Ishikawa (cell line): ENCODE results near the gene BCAN.

Source experiments
- CEBPB ChIP-seq: IDR thresholded peaks from 2 replicates; pipeline ENCODE4 v1.6.1; 2012
- CREB1 ChIP-seq: IDR thresholded peaks from 2 replicates; pipeline ENCODE4 v1.6.1; 2012; ENCODE audit warnings: low read depth
- EGR1 ChIP-seq: IDR thresholded peaks from 2 replicates; pipeline ENCODE4 v1.6.1; 2012
- EP300 ChIP-seq: IDR thresholded peaks from 2 replicates; pipeline ENCODE4 v1.6.1; 2012; ENCODE audit warnings: borderline replicate concordance
- FOXM1 ChIP-seq: IDR thresholded peaks from 2 replicates; pipeline ENCODE4 v1.6.1; 2012; ENCODE audit warnings: low read depth, borderline replicate concordance
- NFIC ChIP-seq: IDR thresholded peaks from 2 replicates; pipeline ENCODE4 v1.6.1; 2012
- RAD21 ChIP-seq: IDR thresholded peaks from 2 replicates; pipeline ENCODE4 v1.6.1; 2012; ENCODE audit warnings: low read depth
- TAF1 ChIP-seq: IDR thresholded peaks from 2 replicates; pipeline ENCODE4 v1.6.1; 2012; ENCODE audit warnings: low read depth, mild to moderate bottlenecking
- TCF12 ChIP-seq: IDR thresholded peaks from 2 replicates; pipeline ENCODE4 v1.6.1; 2012; ENCODE audit warnings: low read depth
- TEAD4 ChIP-seq: IDR thresholded peaks from 2 replicates; pipeline ENCODE4 v1.6.1; 2012
- YY1 ChIP-seq: IDR thresholded peaks from 2 replicates; pipeline ENCODE4 v1.6.1; 2012; ENCODE audit warnings: low read depth
- ZBTB7A ChIP-seq: IDR thresholded peaks from 2 replicates; pipeline ENCODE4 v1.6.1; 2012; ENCODE audit warnings: low read depth
- TF ChIP-seq, protein P1 (sequence below): IDR thresholded peaks from 2 replicates; pipeline ENCODE4 v1.6.1; 2012
- TF ChIP-seq, protein P2 (sequence below): IDR thresholded peaks from 2 replicates; pipeline ENCODE4 v1.6.1; 2012
- TF ChIP-seq, protein P3 (sequence below): IDR thresholded peaks from 2 replicates; pipeline ENCODE4 v1.6.1; 2012; ENCODE audit warnings: low read depth, mild to moderate bottlenecking

BCAN gene

DNA sequence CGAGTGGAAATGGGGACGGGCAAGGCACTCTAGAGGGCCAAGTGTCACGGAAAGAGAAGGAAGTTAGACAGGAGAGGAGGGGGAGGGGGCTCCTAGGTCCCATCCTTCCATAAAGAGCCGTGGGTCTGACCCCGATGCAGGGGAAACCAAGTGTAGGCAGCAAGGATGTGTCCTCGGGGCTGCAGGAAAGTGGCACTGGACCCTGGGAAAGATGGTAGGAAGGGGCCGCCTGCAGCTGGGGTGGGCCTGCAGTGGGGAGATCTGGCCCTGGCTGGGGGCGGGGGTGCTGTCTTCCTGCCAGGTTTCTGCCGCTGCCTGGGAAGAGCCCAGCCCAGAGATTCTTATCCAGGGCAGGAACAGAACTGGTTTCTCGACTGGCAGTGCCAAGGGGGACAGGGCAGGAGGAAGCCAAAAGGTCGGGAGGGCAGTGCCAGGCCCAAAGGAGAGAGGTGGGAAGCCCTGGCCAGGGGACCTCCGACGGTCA lies 50.6 kb downstream of the BCAN start:
- TF ChIP-seq YY1 (no peak), EP300 (no peak), EGR1 (no peak), NFIC (no peak), ZBTB7A (no peak), CREB1 (no peak), TCF12 (no peak), TEAD4 (no peak), RAD21 (no peak), FOXM1 (no peak), CEBPB (no peak), TAF1 (no peak)
- TF ChIP-seq, protein P1, sequence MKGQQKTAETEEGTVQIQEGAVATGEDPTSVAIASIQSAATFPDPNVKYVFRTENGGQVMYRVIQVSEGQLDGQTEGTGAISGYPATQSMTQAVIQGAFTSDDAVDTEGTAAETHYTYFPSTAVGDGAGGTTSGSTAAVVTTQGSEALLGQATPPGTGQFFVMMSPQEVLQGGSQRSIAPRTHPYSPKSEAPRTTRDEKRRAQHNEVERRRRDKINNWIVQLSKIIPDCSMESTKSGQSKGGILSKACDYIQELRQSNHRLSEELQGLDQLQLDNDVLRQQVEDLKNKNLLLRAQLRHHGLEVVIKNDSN = no peak
- TF ChIP-seq, protein P2, sequence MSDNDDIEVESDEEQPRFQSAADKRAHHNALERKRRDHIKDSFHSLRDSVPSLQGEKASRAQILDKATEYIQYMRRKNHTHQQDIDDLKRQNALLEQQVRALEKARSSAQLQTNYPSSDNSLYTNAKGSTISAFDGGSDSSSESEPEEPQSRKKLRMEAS = no peak
- TF ChIP-seq, protein P3, sequence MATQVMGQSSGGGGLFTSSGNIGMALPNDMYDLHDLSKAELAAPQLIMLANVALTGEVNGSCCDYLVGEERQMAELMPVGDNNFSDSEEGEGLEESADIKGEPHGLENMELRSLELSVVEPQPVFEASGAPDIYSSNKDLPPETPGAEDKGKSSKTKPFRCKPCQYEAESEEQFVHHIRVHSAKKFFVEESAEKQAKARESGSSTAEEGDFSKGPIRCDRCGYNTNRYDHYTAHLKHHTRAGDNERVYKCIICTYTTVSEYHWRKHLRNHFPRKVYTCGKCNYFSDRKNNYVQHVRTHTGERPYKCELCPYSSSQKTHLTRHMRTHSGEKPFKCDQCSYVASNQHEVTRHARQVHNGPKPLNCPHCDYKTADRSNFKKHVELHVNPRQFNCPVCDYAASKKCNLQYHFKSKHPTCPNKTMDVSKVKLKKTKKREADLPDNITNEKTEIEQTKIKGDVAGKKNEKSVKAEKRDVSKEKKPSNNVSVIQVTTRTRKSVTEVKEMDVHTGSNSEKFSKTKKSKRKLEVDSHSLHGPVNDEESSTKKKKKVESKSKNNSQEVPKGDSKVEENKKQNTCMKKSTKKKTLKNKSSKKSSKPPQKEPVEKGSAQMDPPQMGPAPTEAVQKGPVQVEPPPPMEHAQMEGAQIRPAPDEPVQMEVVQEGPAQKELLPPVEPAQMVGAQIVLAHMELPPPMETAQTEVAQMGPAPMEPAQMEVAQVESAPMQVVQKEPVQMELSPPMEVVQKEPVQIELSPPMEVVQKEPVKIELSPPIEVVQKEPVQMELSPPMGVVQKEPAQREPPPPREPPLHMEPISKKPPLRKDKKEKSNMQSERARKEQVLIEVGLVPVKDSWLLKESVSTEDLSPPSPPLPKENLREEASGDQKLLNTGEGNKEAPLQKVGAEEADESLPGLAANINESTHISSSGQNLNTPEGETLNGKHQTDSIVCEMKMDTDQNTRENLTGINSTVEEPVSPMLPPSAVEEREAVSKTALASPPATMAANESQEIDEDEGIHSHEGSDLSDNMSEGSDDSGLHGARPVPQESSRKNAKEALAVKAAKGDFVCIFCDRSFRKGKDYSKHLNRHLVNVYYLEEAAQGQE = no peak

DNA sequence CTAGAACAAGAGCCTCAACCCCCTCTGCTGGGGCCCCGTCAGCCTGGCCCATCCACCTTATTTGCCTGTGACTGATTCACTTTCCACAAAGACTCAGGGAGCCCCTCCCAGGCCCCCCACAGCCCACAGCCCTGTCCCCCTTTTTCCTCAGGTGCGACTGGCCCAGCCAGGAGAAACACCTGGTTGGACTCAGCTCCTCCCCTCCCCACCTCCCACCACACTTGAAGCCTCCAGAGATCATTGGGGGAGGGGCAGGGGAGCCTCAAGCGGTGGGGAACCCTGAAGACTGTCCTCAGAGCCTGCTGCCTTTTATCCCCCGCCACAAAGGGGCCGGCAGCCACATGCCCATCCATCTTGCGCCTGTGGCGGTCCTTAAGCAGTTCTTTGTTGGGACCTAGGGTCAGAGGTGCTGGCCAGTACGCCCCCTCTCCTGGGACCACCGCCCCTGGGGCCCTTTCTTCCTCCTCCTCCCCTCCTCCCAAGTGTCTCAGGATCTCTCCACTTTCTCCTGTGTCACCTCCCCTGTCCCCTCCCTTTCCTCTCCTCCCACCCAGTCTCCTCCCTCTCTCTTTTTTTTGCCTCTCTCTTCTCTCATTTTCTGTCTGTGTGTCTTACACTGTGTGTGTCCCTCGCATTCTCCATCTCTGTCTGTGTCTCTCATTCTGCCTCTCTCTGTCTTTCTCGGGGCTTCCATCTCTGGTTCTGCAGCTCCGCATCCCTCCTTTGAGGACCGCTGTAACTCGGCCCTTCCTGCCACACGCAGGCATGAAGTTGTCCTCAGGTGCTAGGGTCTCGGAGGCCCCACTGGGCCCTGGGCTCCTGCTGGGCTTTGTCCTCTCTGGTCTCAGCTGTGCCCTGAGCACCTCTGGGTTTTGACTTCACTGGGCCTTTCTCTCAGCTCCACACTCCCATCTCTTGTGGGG lies 51.3 kb downstream of the BCAN start:
- TF ChIP-seq EGR1 = no peak
- TF ChIP-seq TCF12 = no peak
- TF ChIP-seq, protein P2 = no peak
- 0 out of 2 replicates have a peak, but pooled peaks have one; percentile 61 for TF ChIP-seq ZBTB7A
- TF ChIP-seq YY1 = no peak
- TF ChIP-seq, protein P1 = no peak
- TF ChIP-seq RAD21 = no peak
- TF ChIP-seq, protein P3 = no peak
- TF ChIP-seq TAF1 = no peak
- 0 out of 2 replicates have a peak, but pooled peaks have one; percentile 24 for TF ChIP-seq EP300

DNA sequence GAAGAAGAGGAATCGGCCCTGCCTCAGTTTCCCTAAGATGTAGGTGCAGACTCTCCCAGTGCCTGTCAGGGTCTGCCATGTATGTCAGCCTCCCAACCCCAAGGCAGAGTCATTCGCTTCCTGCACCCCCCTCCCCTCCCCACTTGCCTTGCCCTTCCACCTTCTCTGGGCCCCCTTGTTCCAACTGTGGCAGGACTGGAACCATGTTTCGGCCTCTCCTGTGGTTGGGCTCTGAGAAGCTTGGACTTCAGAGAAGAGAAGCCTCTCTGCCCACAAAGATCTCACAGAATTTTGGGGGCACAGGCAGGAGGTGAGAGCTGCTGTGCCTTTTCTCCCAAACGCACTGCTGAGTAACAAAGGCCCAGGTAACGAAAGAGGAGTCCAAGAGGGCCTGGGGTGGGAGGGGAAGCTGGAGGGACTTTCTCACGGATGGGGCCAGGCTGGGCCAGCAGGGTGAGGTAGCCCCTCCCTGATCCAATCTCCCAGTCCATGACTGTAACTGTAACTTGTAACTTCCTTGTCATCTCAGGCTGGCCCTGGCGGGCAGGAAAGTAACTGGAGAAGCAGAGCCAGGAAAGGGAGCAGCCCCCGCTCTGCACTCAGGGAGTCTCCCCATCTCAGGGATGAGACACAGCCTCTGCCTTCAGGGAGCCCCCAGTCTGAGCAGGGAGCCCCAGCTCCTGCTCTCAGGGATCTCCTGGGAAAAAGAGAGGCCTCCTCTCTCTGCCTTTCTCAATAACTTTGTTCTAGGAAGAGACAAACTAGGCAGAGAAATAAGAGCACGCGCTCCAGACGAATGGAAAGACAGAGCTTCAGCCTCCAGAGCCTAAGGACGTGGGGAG lies 52.2 kb downstream of the BCAN start:
- TF ChIP-seq EGR1 (no peak), CREB1 (no peak), FOXM1 (no peak), ZBTB7A (no peak), RAD21 (no peak), EP300 (no peak), NFIC (no peak), TAF1 (no peak), TCF12 (no peak), TEAD4 (no peak), YY1 (no peak), CEBPB (no peak)
- TF ChIP-seq, protein P3 = no peak
- TF ChIP-seq, protein P1 = no peak
- TF ChIP-seq, protein P2 = no peak
